ENCODE results near the gene RASGEF1C. TPM values are rescaled to one million over a fixed set of nuclear protein-coding genes. Genes with fewer than 3 reads are reported as not detected.

RASGEF1C gene
- total RNA-seq, 1 donor from 2014 or later = 0.13 TPM

DNA sequence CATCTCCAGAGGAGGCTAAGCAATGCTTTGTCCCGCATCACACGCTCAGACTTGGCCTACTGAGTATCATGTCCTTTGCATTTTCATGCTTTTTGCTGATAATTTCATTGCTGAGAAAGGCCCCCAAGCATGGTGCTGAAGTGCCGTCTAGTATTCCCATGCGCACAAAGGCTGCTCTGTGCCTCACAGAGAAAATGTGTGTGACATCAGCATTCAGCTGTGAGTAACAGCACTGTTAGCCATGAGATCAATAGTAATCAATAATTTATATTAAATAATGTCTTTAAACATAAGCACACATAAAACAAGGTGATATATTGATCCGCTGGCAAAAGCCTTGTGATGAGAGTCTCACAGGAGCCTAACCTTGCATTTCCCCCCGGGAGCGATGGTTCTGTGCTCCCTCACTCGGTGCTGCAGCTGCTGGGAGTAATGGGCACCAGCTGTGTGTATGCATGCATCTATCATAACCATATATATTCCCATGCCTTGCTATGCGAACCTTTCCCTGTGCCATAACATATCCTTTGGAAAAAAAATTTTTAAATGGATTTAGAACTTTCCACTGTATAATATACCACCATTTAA lies 87.1 kb downstream of the RASGEF1C start:
- no peaks in the 10 kb centered on the region for H3K36me3 ChIP-seq (ENCODE audit: control insufficient read depth, insufficient read depth, low read length)
- no peak for DNase-seq (ENCODE audit: low read depth)
- no peak overlapping the region for H3K4me3 ChIP-seq (ENCODE audit: low read depth, low read length)
- TF ChIP-seq, protein P1, sequence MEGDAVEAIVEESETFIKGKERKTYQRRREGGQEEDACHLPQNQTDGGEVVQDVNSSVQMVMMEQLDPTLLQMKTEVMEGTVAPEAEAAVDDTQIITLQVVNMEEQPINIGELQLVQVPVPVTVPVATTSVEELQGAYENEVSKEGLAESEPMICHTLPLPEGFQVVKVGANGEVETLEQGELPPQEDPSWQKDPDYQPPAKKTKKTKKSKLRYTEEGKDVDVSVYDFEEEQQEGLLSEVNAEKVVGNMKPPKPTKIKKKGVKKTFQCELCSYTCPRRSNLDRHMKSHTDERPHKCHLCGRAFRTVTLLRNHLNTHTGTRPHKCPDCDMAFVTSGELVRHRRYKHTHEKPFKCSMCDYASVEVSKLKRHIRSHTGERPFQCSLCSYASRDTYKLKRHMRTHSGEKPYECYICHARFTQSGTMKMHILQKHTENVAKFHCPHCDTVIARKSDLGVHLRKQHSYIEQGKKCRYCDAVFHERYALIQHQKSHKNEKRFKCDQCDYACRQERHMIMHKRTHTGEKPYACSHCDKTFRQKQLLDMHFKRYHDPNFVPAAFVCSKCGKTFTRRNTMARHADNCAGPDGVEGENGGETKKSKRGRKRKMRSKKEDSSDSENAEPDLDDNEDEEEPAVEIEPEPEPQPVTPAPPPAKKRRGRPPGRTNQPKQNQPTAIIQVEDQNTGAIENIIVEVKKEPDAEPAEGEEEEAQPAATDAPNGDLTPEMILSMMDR (IDR thresholded peaks at IDR 0.05; ENCODE audit: insufficient read depth, low read length, poor library complexity, severe bottlenecking) = no peak
- H3K27me3 ChIP-seq (ENCODE audit: control insufficient read depth, insufficient read depth, low read length) = peaks cover 3% of the 10 kb centered on the region

- no peak for DNase-seq (ENCODE audit: low read depth)
- TF ChIP-seq, protein P1 (IDR thresholded peaks at IDR 0.05; ENCODE audit: insufficient read depth, low read length, poor library complexity, severe bottlenecking) = no peak
- H3K27me3 ChIP-seq (ENCODE audit: control insufficient read depth, insufficient read depth, low read length) = peaks cover 3% of the 10 kb centered on the region
- no peak overlapping the region for H3K4me3 ChIP-seq (ENCODE audit: low read depth, low read length)
- H3K36me3 ChIP-seq (ENCODE audit: control insufficient read depth, insufficient read depth, low read length) = no peaks in the 10 kb centered on the region
These were observed 88.5 kb downstream of the RASGEF1C start for GRCh38 chr5:180120237-180121101.

GRCh38 chr5:180119903-180120236 lies 89.1 kb downstream of the RASGEF1C start:
- no peak for DNase-seq (ENCODE audit: low read depth)
- H3K36me3 ChIP-seq (ENCODE audit: control insufficient read depth, insufficient read depth, low read length) = no peaks in the 10 kb centered on the region
- H3K4me3 ChIP-seq (ENCODE audit: low read depth, low read length) = no peak overlapping the region
- H3K27me3 ChIP-seq (ENCODE audit: control insufficient read depth, insufficient read depth, low read length) = peaks cover 2% of the 10 kb centered on the region
- TF ChIP-seq, protein P1 (IDR thresholded peaks at IDR 0.05; ENCODE audit: insufficient read depth, low read length, poor library complexity, severe bottlenecking) = no peak

DNA sequence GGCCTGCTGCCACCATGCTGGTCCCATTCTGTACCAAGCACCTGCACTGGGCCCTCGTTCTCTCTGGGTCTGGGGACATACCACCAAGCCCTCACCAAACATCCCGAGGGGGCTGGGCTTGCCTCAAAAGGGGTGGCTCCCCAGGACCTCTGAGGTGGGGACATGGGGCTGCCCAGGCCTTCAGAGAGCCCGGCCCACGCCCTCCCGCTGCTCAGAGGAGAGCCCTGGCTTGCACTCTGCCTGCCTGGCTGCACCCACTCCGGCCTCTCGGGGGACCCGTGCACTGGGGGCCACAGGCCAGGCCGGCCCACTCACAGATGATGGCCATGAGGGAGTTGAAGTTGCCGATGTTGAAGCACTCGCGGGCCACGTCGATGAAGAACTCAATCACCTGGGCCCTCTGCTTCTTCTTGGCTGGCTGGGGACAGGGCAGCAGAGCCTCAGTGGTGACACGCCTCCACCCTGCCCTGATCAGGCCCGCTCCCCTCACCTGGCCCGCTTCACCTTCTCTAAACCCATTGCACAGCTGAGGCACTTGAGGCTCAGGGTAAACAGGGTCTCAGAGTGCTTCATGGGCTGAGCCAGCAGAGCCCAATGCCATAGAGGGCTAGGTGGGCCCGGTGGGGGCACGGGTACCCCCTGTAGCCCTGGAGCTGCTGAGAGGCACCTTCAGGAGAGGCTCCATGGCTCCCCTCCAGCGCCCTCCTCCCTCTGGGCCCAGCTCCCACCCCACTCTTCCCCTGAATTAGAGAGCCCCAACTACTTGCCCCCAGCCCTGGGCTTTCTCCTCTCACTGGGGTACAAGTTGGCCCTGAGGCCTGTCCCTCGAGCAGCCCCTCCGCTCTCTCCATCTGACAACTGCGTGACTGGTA lies 89.7 kb downstream of the RASGEF1C start:
- Histone ChIP-seq H3K27me3 (ENCODE audit: control insufficient read depth, insufficient read depth, low read length) (no peaks in the 10 kb centered on the region), H3K36me3 (ENCODE audit: control insufficient read depth, insufficient read depth, low read length) (no peaks in the 10 kb centered on the region), H3K4me3 (ENCODE audit: low read depth, low read length) (no peak overlapping the region)
- no peak for DNase-seq (ENCODE audit: low read depth)
- TF ChIP-seq, protein P1 (IDR thresholded peaks at IDR 0.05; ENCODE audit: insufficient read depth, low read length, poor library complexity, severe bottlenecking) = no peak

DNA sequence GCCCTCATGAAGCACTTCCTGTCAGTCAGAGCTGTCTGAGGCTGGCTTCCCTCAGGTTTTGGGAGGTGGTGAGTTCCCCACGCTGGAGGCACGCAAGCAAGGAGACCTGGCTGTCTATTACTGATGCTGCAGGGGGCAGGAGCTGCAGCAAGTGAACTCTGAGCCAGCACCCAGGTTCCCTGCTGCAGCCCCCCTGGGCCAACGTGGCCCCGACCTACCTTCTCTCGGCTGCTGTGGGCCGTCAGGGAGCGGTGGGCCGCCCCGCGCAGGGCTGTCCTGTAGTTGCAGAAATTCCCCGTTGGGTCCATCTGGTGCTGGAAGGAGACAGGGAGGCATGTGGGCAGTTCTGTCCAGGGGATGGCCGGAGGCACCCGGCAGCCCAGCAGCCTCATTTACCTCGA lies 90.6 kb downstream of the RASGEF1C start:
- no peaks in the 10 kb centered on the region for H3K27me3 ChIP-seq (ENCODE audit: control insufficient read depth, insufficient read depth, low read length)
- TF ChIP-seq, protein P1 (IDR thresholded peaks at IDR 0.05; ENCODE audit: insufficient read depth, low read length, poor library complexity, severe bottlenecking) = no peak
- H3K36me3 ChIP-seq (ENCODE audit: control insufficient read depth, insufficient read depth, low read length) = no peaks in the 10 kb centered on the region
- DNase-seq (ENCODE audit: low read depth) = no peak
- H3K4me3 ChIP-seq (ENCODE audit: low read depth, low read length) = no peak overlapping the region

Measured in kidney epithelial cell (primary cell).